Calu3 (cell line): ENCODE data around the gene ASMTL. TPM values are rescaled to one million over a fixed set of nuclear protein-coding genes. Genes with fewer than 3 reads are reported as not detected.

Experiments used
- BruUV-seq: library from RNA; stranded (reverse); fragments of 400-500 nt; replicated peaks from 2 replicates; lab custom pipeline; 2021; lab: Mats Ljungman, UMichigan
- CTCF ChIA-PET: fragments of 300-600 bp; sonication (Branson Sonifier 250); formaldehyde crosslinking; loops from one replicate; lab custom pipeline; 2022; ENCODE audit warnings: antibody characterized with exemption; lab: Charles Lee
- DNase-seq: peaks from one replicate; pipeline ENCODE4 v3.0.0; 2022
- H3K27ac Mint-ChIP-seq: one replicate; pipeline ENCODE4 v1.8.0; 2022; ENCODE audit warnings: mixed read lengths; ENCODE audit not compliant: unreplicated experiment
- H3K27me3 Mint-ChIP-seq: one replicate; pipeline ENCODE4 v1.8.0; 2022; ENCODE audit warnings: mixed read lengths; ENCODE audit not compliant: unreplicated experiment
- H3K36me3 Mint-ChIP-seq: one replicate; pipeline ENCODE4 v1.8.0; 2022; ENCODE audit warnings: mild to moderate bottlenecking, moderate library complexity, mixed read lengths; ENCODE audit not compliant: insufficient read depth, unreplicated experiment
- H3K4me1 Mint-ChIP-seq: one replicate; pipeline ENCODE4 v1.8.0; 2022; ENCODE audit warnings: mild to moderate bottlenecking, low read depth, mixed read lengths; ENCODE audit not compliant: unreplicated experiment
- H3K4me3 Mint-ChIP-seq: one replicate; pipeline ENCODE4 v1.8.0; 2022; ENCODE audit warnings: mild to moderate bottlenecking, low read depth, moderate library complexity, mixed read lengths; ENCODE audit not compliant: unreplicated experiment
- H3K9me3 Mint-ChIP-seq: one replicate; pipeline ENCODE4 v1.8.0; 2022; ENCODE audit warnings: low read depth, mixed read lengths; ENCODE audit not compliant: unreplicated experiment
- intact Hi-C: fragments of 100-400 bp; cut with micrococcal nuclease; formaldehyde crosslinking; loops from one replicate; pipeline ENCODE4 v1.10.0; 2022; ENCODE audit not compliant: unreplicated experiment
- total RNA-seq: library from RNA; stranded (reverse); gene quantifications from 2 replicates; pipeline ENCODE4 v1.2.3, GENCODE V29; 2022
- TF ChIP-seq, protein P1 (sequence below): fragments of 200-600 bp; IDR thresholded peaks from one replicate; pipeline ENCODE4 v1.8.0; 2022; ENCODE audit warnings: antibody characterized with exemption; ENCODE audit not compliant: unreplicated experiment

The ASMTL gene
- total RNA-seq, 1 experiment from 2014 or later = 14.4 TPM

GRCh38 chrX:1386338-1387127 lies 66.2 kb downstream of the ASMTL start:
- BruUV-seq = no TSS peak

GRCh38 chrX:1385253-1386223 lies 67.2 kb downstream of the ASMTL start:
- CTCF ChIA-PET = no interaction called here
- intact Hi-C loops = no loop called here
- Mint-ChIP-seq H3K27me3 (no peaks in the 10 kb centered on the region), H3K4me1 (peaks cover 7% of the 10 kb centered on the region), H3K27ac (no peak overlapping the region), H3K9me3 (no peaks in the 10 kb centered on the region), H3K4me3 (no peak overlapping the region), H3K36me3 (peaks cover 89% of the 10 kb centered on the region)
- TF ChIP-seq, protein P1, sequence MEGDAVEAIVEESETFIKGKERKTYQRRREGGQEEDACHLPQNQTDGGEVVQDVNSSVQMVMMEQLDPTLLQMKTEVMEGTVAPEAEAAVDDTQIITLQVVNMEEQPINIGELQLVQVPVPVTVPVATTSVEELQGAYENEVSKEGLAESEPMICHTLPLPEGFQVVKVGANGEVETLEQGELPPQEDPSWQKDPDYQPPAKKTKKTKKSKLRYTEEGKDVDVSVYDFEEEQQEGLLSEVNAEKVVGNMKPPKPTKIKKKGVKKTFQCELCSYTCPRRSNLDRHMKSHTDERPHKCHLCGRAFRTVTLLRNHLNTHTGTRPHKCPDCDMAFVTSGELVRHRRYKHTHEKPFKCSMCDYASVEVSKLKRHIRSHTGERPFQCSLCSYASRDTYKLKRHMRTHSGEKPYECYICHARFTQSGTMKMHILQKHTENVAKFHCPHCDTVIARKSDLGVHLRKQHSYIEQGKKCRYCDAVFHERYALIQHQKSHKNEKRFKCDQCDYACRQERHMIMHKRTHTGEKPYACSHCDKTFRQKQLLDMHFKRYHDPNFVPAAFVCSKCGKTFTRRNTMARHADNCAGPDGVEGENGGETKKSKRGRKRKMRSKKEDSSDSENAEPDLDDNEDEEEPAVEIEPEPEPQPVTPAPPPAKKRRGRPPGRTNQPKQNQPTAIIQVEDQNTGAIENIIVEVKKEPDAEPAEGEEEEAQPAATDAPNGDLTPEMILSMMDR = no peak
- no TSS peak for BruUV-seq
- DNase-seq = no peak

More at GRCh38 chrX:1386338-1387127, 66.2 kb downstream of the ASMTL start:
- Mint-ChIP-seq H3K27ac (no peak overlapping the region), H3K4me3 (no peak overlapping the region), H3K9me3 (no peaks in the 10 kb centered on the region), H3K4me1 (peaks cover 7% of the 10 kb centered on the region), H3K27me3 (no peaks in the 10 kb centered on the region), H3K36me3 (peaks cover 89% of the 10 kb centered on the region)
- TF ChIP-seq, protein P1 = no peak
- no peak for DNase-seq
- intact Hi-C loops = no loop called here
- CTCF ChIA-PET = no interaction called here

DNA sequence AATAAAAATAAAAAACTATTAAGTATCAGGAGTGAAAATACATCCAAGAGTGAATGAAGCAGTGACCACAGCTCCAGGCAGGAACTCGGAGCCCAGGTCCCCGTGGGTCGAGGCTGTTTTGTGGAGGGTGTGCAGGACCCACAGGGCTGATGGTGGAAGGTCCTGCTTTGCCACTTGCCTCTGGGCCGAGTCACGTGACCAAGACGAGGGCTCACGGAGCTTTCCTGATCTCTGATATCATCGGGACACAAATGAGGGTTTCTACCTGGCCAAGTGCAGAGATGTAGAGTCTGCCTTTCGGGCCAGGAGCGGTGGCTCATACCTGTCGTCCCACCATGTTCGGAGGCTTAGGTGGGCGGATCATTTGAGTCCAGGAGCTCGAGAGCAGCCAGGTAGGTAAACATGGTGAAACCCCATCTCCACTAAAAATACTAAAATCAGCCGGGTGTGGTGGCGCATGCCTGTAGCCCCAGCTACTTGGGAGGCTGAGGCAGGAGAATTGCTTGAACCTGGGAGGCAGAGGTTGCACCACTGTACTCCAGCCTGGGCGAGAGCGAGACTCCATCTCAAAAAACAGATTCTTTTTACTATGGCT lies 68.0 kb downstream of the ASMTL start:
- Mint-ChIP-seq H3K4me1 (peaks cover 7% of the 10 kb centered on the region), H3K27me3 (no peaks in the 10 kb centered on the region), H3K9me3 (no peaks in the 10 kb centered on the region), H3K27ac (peak overlapping the region; percentile 42), H3K36me3 (peaks cover 83% of the 10 kb centered on the region), H3K4me3 (no peak overlapping the region)
- DNase-seq = no peak
- TF ChIP-seq, protein P1 = no peak
- CTCF ChIA-PET = no interaction called here
- intact Hi-C loops = no loop called here
- TSS peak; percentile 1 for BruUV-seq

DNA sequence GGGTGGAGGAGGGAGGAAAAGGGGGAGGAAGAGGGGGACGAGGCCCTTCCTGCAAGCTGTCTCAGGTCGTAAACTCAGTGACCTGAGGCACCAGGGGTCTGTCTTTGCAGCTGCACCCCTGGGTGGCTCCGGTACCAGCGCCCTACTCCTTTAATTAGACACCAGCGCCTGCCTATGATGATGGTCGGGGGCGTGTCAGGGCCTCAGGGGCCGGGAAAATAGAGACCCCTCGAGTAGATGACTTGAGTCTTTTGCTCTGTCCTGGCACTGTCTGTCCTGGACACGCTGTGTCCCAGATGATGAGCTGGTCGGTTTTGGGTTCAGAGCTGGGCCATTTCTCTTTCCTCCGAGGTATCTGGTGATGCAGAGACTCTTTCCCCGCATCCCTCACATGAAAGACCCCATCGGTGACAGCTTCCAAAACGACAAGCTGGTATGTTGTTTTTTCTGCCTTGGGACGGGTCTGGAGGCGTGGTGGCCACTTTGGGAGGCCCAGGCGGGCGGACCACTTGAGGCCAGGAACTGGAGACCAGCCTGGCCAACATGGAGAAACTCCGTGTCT lies 72.0 kb downstream of the ASMTL start:
- DNase-seq = no peak
- TF ChIP-seq, protein P1 = no peak
- H3K36me3 Mint-ChIP-seq = peaks cover 52% of the 10 kb centered on the region
- no peaks in the 10 kb centered on the region for H3K27me3 Mint-ChIP-seq
- CTCF ChIA-PET = no interaction called here
- H3K4me1 Mint-ChIP-seq = no peaks in the 10 kb centered on the region
- intact Hi-C loops = no loop called here
- no peaks in the 10 kb centered on the region for H3K9me3 Mint-ChIP-seq
- H3K27ac Mint-ChIP-seq = peak overlapping the region; percentile 47
- H3K4me3 Mint-ChIP-seq = no peak overlapping the region
- no TSS peak for BruUV-seq
